ENCODE results near the gene CCDC106.

CCDC106 gene

GRCh38 chr19:55679343-55680257 is 31.6 kb downstream of the CCDC106 start:
- H3K27me3 ChIP-seq (ENCODE audit: insufficient read depth, low read depth): no peaks in the 10 kb centered on the region
- H3K36me3 ChIP-seq (ENCODE audit: insufficient read depth): no peaks in the 10 kb centered on the region; the same call in 1 of the 2 replicates
- H3K27ac ChIP-seq: no peak overlapping the region
- no peak overlapping the region for H3K4me3 ChIP-seq (IDR thresholded peaks at IDR 0.05; ENCODE audit: insufficient read depth, low read depth, low read length)
- no peak overlapping the region for H2AFZ ChIP-seq (ENCODE audit: low read depth)
- peaks cover 25% of the 10 kb centered on the region for H3K4me1 ChIP-seq (ENCODE audit: low read depth, poor library complexity, severe bottlenecking)
- TF ChIP-seq CTCF (conservative IDR thresholded peaks at IDR 0.05; ENCODE audit: low read depth, low read length): no peak
- 0 out of 2 replicates have a peak, but pooled peaks cover 11% of the 10 kb centered on the region for H4K20me1 ChIP-seq (ENCODE audit: insufficient read depth)
- H3K9ac ChIP-seq: no peak overlapping the region
- H3K79me2 ChIP-seq (ENCODE audit: insufficient read depth, low read depth): peaks cover 82% of the 10 kb centered on the region
- H3K4me2 ChIP-seq: no peak overlapping the region

GRCh38 chr19:55680339-55681130 is 32.5 kb downstream of the CCDC106 start:
- H3K36me3 ChIP-seq (ENCODE audit: insufficient read depth): no peaks in the 10 kb centered on the region; the same call in 1 of the 2 replicates
- no peak overlapping the region for H3K4me3 ChIP-seq (IDR thresholded peaks at IDR 0.05; ENCODE audit: insufficient read depth, low read depth, low read length)
- H2AFZ ChIP-seq (ENCODE audit: low read depth): no peak overlapping the region
- H3K27ac ChIP-seq: no peak overlapping the region
- H3K4me1 ChIP-seq (ENCODE audit: low read depth, poor library complexity, severe bottlenecking): peaks cover 25% of the 10 kb centered on the region
- H3K27me3 ChIP-seq (ENCODE audit: insufficient read depth, low read depth): no peaks in the 10 kb centered on the region
- no peak for TF ChIP-seq CTCF (conservative IDR thresholded peaks at IDR 0.05; ENCODE audit: low read depth, low read length)
- H3K79me2 ChIP-seq (ENCODE audit: insufficient read depth, low read depth): peaks cover 81% of the 10 kb centered on the region
- no peak overlapping the region for H3K4me2 ChIP-seq
- H3K9ac ChIP-seq: no peak overlapping the region
- 0 out of 2 replicates have a peak, but pooled peaks cover 11% of the 10 kb centered on the region for H4K20me1 ChIP-seq (ENCODE audit: insufficient read depth)

GRCh38 chr19:55681131-55682092 is 33.4 kb downstream of the CCDC106 start:
- Histone ChIP-seq H3K27ac (no peak overlapping the region), H3K27me3 (ENCODE audit: insufficient read depth, low read depth) (no peaks in the 10 kb centered on the region), H4K20me1 (ENCODE audit: insufficient read depth) (0 out of 2 replicates have a peak, but pooled peaks cover 11% of the 10 kb centered on the region), H3K4me3 (IDR thresholded peaks at IDR 0.05; ENCODE audit: insufficient read depth, low read depth, low read length) (no peak overlapping the region), H3K9ac (no peak overlapping the region), H3K4me2 (no peak overlapping the region), H3K36me3 (ENCODE audit: insufficient read depth) (no peaks in the 10 kb centered on the region; the same call in 1 of the 2 replicates), H3K79me2 (ENCODE audit: insufficient read depth, low read depth) (peaks cover 72% of the 10 kb centered on the region), H3K4me1 (ENCODE audit: low read depth, poor library complexity, severe bottlenecking) (peaks cover 21% of the 10 kb centered on the region), H2AFZ (ENCODE audit: low read depth) (no peak overlapping the region)
- no peak for TF ChIP-seq CTCF (conservative IDR thresholded peaks at IDR 0.05; ENCODE audit: low read depth, low read length)

Measured in KMS-11 (cell line).